ENCODE results near the gene MBD3. TPM values are rescaled to one million over a fixed set of nuclear protein-coding genes. Genes with fewer than 3 reads are reported as not detected.

The MBD3 gene
- total RNA-seq, 1 experiment from 2014 or later: 114 TPM

GRCh38 chr19:1598777-1599459, 6.3 kb upstream of the MBD3 start:
- POLR2A ChIA-PET: no interaction called here
- no peak overlapping the region for H3K27ac Mint-ChIP-seq (ENCODE audit: low read depth, unreplicated experiment)

GRCh38 chr19:1593501-1593772, 772 bp upstream of the MBD3 start:
- no peak for DNase-seq (ENCODE audit: unreplicated experiment)
- POLR2A ChIA-PET: interaction anchor here (1.1 to 6.3 kb wide), 9 partner anchors 10 to 567 kb away, joined by 3 to 105 read pairs (median 6); partner anchors contain the start of genes ABHD17A, CNN2, REEP6 and TCF3
- no peaks in the 10 kb centered on the region for H3K27me3 Mint-ChIP-seq (ENCODE audit: insufficient read depth, unreplicated experiment)
- no peak for TF ChIP-seq CTCF (IDR thresholded peaks at IDR 0.05; ENCODE audit: unreplicated experiment)
- H3K4me3 Mint-ChIP-seq (ENCODE audit: unreplicated experiment): peak overlapping the region; percentile 83
- peaks cover 13% of the 10 kb centered on the region for H3K4me1 Mint-ChIP-seq (ENCODE audit: insufficient read depth, unreplicated experiment)
- BruUV-seq (replicated peaks): no TSS peak
- peaks cover 54% of the 10 kb centered on the region for H3K36me3 Mint-ChIP-seq (ENCODE audit: insufficient read depth, unreplicated experiment)
- CTCF ChIA-PET: interaction anchor here (0.8 to 1.2 kb wide), 2 partner anchors 20 to 48 kb away, joined by 3 read pairs; no protein-coding TSS in a partner anchor
- H3K9me3 Mint-ChIP-seq (ENCODE audit: unreplicated experiment): no peaks in the 10 kb centered on the region
- peak overlapping the region; percentile 87 for H3K27ac Mint-ChIP-seq (ENCODE audit: low read depth, unreplicated experiment)
- intact Hi-C loops (cut with micrococcal nuclease): no loop called here

More at GRCh38 chr19:1598777-1599459, 6.3 kb upstream of the MBD3 start:
- H3K27me3 Mint-ChIP-seq (ENCODE audit: insufficient read depth, unreplicated experiment): no peaks in the 10 kb centered on the region
- CTCF ChIA-PET: interaction anchor here (0.6 kb wide), 1 partner anchor 168 kb away, joined by 4 read pairs; no protein-coding TSS in a partner anchor
- H3K4me1 Mint-ChIP-seq (ENCODE audit: insufficient read depth, unreplicated experiment): no peaks in the 10 kb centered on the region
- no peaks in the 10 kb centered on the region for H3K9me3 Mint-ChIP-seq (ENCODE audit: unreplicated experiment)
- TF ChIP-seq CTCF (IDR thresholded peaks at IDR 0.05; ENCODE audit: unreplicated experiment): no peak
- intact Hi-C loops (cut with micrococcal nuclease): no loop called here
- no peak overlapping the region for H3K4me3 Mint-ChIP-seq (ENCODE audit: unreplicated experiment)
- H3K36me3 Mint-ChIP-seq (ENCODE audit: insufficient read depth, unreplicated experiment): peaks cover 60% of the 10 kb centered on the region
- no peak for DNase-seq (ENCODE audit: unreplicated experiment)
- BruUV-seq (replicated peaks): no TSS peak

GRCh38 chr19:1592024-1592754, 476 bp downstream of the MBD3 start:
- peak overlapping the region; percentile 83 for H3K4me3 Mint-ChIP-seq (ENCODE audit: unreplicated experiment)
- BruUV-seq (replicated peaks): no TSS peak
- H3K36me3 Mint-ChIP-seq (ENCODE audit: insufficient read depth, unreplicated experiment): peaks cover 42% of the 10 kb centered on the region
- TF ChIP-seq CTCF (IDR thresholded peaks at IDR 0.05; ENCODE audit: unreplicated experiment): no peak
- intact Hi-C loops (cut with micrococcal nuclease): no loop called here
- POLR2A ChIA-PET: interaction anchor here (0.6 to 6.3 kb wide), 12 partner anchors 12 to 181 kb away, joined by 3 to 105 read pairs (median 5); partner anchors contain the start of genes TCF3 and UQCR11
- H3K9me3 Mint-ChIP-seq (ENCODE audit: unreplicated experiment): no peaks in the 10 kb centered on the region
- CTCF ChIA-PET: interaction anchor here (1.2 kb wide), 1 partner anchor 46 kb away, joined by 3 read pairs; no protein-coding TSS in a partner anchor
- peak; percentile 91 for DNase-seq (ENCODE audit: unreplicated experiment)
- no peaks in the 10 kb centered on the region for H3K27me3 Mint-ChIP-seq (ENCODE audit: insufficient read depth, unreplicated experiment)
- peak overlapping the region; percentile 94 for H3K27ac Mint-ChIP-seq (ENCODE audit: low read depth, unreplicated experiment)
- H3K4me1 Mint-ChIP-seq (ENCODE audit: insufficient read depth, unreplicated experiment): peaks cover 19% of the 10 kb centered on the region

GRCh38 chr19:1591421-1592023, 1.1 kb downstream of the MBD3 start:
- no peaks in the 10 kb centered on the region for H3K27me3 Mint-ChIP-seq (ENCODE audit: insufficient read depth, unreplicated experiment)
- ChIA-PET CTCF (interaction anchor here (0.5 to 2.5 kb wide), 10 partner anchors 9 to 350 kb away, joined by 3 to 18 read pairs (median 3); no protein-coding TSS in a partner anchor), POLR2A (interaction anchor here (0.6 to 6.3 kb wide), 16 partner anchors 10 to 285 kb away, joined by 3 to 105 read pairs (median 4); partner anchors contain the start of genes REEP6, TCF3 and UQCR11)
- peak overlapping the region; percentile 83 for H3K4me3 Mint-ChIP-seq (ENCODE audit: unreplicated experiment)
- H3K4me1 Mint-ChIP-seq (ENCODE audit: insufficient read depth, unreplicated experiment): peaks cover 19% of the 10 kb centered on the region
- H3K9me3 Mint-ChIP-seq (ENCODE audit: unreplicated experiment): no peaks in the 10 kb centered on the region
- TF ChIP-seq CTCF (IDR thresholded peaks at IDR 0.05; ENCODE audit: unreplicated experiment): no peak
- BruUV-seq (replicated peaks): TSS peak; percentile 76
- H3K27ac Mint-ChIP-seq (ENCODE audit: low read depth, unreplicated experiment): peak overlapping the region; percentile 94
- no peak for DNase-seq (ENCODE audit: unreplicated experiment)
- intact Hi-C loops (cut with micrococcal nuclease): no loop called here
- H3K36me3 Mint-ChIP-seq (ENCODE audit: insufficient read depth, unreplicated experiment): peaks cover 35% of the 10 kb centered on the region

All from MCF 10A (cell line).